ENCODE results near the gene PES1.
"Not testable (repeated sequence)": the region's sequence is repeated elsewhere in the genome, so short reads cannot be mapped to it uniquely, and the experiment has no call there.

Gene PES1

DNA sequence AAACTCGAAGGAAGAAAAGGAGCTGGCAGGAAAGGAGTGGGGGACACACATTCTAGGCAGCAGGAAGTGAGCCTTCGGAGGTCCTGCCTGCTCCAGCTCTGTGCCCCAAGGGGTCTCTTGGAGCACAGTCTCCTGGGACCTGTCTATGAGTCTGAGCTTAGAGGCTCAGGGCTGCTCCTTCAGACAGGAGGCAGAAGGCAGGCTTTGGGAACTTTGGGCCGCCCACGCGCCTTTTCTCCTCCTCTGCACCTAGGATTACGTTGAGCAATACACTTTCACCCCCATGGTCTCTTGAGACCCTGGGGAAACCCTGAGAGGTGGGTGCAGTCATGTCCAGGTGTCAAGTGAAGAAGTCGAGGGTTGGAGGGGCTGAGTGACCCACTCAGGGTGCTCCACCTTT, 16.2 kb upstream of the PES1 start:
- DNase-seq = no peak

- DNase-seq = no peak
Measured at GRCh38 chr22:30607300-30607930, 15.7 kb upstream of the PES1 start.

- peak; percentile 32 to 58 for DNase-seq
Measured at GRCh38 chr22:30606455-30607299, 15.0 kb upstream of the PES1 start, which contains the start of gene TCN2. TCN2 (plus strand) TSS chr22:30607174; CDS start chr22:30607332, 158 bp downstream.

- DNase-seq = peak; percentile 47
Measured at GRCh38 chr22:30605449-30606110, 13.9 kb upstream of the PES1 start.

DNA sequence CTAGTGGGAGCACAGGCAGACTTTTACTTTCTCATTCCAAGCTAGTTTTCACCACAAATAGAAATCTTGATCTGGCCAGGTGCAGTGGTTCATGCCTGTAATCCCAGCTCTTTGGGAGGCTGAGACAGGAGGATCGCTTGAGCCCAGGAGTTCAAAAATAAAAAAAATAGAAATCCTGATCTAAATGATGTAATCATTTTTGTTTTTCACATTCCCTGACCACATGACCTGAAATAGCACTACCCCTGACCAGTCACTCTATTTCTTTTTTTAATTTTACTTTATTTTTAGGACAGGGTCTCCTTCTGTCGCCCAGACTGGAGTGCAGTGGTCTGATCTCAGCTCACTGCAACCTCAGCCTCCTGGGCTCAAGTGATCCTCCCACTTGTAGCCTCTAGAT, 13.0 kb upstream of the PES1 start:
- no peak for DNase-seq

DNA sequence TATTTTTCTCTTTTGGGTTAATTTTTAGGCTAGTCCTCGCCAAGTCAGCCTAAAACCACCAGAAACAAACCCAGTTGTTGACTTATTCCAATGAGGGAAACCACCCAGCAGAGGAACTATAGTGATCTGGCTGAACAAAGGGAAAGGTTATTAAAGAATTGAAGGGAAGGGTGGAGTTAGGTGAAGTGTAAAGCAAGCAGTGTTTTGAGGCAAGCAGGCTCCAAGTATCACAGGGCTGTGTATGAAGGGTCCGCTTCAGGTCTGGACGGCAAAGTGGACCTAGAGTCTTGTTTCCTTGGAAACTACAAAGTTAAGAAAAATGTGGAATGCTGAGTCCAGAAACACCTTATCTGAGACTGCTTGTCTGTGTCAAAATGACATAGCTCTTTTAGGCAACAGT, 12.1 kb upstream of the PES1 start:
- no peak for DNase-seq

DNA sequence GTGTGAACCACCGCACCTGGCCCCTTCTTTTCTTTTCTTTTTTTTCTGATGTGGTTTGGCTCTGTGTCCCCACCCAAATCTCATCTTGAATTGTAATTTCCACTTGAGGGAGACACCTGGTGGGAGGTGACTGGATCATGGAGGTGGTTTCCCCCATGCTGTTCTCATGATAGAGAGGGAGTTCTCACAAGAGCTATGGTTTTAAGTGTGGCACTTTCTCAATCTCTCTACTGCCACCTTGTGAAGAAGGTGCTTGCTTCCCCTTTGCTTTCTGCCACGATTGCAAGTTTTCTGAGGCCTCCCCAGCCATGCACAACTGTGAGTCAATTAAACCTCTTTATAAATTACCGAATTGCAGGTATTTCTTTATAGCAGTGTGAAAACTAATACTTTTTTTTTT, 10.3 kb upstream of the PES1 start:
- peak in 1 of 2 donors; percentile 28 for DNase-seq

DNA sequence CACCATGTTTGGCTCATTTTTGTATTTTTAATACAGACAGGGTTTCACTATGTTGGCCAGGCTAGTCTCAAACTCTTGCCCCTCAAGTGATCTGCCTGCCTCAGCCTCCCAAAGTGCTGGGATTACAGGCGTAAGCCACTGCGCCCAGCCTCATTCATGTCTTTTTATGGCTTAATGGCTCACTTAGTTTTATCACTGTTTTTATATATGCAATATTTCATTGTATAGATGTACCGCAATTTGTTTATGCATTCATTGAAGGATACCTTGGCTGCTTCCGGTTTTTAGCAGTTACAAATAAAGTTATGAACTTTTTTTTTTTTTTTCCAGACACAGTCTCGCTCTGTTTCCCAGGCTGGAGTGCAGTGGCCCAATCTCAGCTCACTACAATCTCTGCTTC, 9.8 kb upstream of the PES1 start:
- no peak for DNase-seq

GRCh38 chr22:30600921-30601320, 9.2 kb upstream of the PES1 start:
- no peak for DNase-seq

- DNase-seq = no peak
Measured at GRCh38 chr22:30598986-30599385, 7.3 kb upstream of the PES1 start.

DNA sequence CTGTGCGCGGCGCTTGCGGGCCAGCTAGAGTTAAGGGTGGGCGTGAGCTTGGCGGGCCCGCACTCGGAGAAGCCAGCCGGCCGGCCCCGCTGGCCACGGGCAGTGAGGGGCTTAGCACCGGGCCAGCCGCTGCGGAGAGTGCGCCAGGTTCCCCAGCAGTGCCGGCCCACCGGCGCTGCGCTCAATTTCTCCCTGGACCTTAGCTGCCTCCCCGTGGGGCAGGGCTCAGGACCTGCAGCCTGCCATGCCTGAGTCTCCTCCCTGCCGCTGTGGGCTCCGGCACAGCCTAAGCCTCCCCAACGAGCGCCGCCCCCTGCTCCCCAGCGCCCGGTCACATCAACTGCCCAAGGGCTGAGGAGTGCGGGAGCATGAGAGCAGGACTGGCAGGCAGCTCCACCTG, 5.2 kb upstream of the PES1 start:
- no peak for DNase-seq

DNA sequence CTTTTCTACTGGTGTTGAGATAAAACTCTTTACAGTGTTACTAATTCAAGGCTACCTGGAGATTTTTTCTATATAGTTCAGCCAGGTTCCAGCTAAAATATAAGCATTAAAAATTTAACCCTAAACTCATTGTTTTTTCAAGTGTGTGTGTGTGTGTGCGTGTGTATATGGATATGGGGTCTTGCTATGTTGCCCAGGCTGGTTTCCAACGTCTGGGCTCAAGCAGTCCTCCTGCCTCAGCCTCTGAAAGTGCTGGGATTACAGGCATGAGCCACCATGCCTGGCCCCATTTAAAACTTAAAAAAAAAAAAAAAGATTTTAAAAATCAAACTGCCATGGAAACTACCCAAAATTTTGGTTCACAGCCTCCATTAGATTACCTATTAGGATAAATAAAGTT, 4.5 kb upstream of the PES1 start:
- DNase-seq = no peak

- not testable (repeated sequence) for DNase-seq
Measured at GRCh38 chr22:30592360-30592713, 627 bp upstream of the PES1 start.

- peak in 1 of 2 donors; percentile 9 for DNase-seq
Measured at GRCh38 chr22:30591191-30591587, 521 bp downstream of the PES1 start.

GRCh38 chr22:30586414-30586813, 5.3 kb downstream of the PES1 start:
- no peak for DNase-seq

DNA sequence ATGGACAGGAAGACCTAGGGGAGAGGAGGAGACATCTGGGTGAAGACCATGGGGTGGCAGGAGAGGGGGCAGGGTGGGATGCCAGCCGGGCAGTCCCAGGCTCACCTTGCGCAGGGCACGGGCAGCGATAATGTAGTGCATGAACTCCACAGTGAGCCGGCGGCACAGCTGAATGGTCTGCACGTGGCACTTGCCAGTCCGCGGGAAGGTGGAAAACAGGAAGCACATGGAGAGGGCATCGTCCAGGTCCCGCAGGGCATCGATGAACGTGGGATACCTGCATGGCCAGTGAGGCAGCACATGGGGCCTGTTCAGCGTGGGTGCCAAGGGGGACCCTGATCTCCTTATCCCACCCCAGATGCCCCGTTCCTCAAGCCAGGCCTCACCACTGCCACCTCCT, 7.3 kb downstream of the PES1 start:
- DNase-seq = no peak

DNA sequence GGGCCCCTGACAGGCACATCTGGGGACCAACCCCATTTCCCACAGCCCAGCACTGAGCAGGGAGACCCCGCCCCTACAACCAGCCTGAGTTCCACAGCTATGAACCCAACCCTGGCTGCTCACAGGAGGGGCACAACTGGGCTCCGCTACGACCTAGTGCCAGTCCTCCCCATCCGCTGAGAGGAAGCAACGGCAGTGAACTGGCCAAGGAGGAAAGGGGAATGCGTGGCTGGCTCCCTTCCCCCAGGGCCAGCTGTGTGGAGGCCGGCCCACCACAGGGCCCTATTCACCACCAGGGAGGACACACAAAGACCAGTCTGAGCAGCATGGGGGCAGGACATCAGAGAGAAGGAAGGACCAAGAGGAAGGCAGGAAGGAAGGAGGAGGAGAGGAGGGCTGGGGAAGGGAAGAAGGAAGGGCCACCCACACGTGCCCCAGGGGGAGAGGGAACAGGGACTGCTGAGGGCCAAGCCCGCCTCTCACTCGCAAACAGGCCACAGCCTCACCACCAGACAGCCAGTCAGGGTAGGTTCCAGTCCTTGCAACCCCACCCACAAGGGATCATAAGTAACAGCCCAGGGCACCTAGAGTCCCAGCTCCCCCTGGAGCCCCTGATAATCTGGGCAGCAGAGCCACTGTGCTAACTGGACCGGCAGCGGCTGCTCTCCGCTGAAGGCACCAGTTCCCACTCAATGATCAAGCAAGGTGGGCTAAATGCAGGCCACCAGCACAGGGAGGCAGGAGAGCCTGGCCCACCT, 8.7 kb downstream of the PES1 start:
- DNase-seq = no peak

DNA sequence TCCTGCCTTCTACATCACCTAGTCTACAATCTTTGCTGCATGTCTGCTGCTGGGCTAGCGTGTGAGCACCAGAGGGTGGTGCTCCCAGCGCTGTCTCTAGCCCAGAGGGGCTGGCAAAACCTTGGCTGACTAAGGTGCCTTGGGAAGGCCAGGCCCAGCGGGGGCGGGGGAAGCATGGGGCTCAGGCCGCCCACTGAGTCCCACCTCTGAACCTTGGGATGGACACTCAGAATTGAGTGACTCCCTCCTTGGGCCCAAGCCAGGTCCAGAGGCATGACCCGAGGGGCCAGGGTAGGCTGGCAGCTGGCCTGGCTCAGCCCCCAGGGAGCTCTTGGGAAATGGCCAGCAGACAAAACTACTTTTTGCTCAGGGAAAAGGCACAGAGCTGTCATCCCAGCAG, 9.7 kb downstream of the PES1 start:
- no peak for DNase-seq

DNA sequence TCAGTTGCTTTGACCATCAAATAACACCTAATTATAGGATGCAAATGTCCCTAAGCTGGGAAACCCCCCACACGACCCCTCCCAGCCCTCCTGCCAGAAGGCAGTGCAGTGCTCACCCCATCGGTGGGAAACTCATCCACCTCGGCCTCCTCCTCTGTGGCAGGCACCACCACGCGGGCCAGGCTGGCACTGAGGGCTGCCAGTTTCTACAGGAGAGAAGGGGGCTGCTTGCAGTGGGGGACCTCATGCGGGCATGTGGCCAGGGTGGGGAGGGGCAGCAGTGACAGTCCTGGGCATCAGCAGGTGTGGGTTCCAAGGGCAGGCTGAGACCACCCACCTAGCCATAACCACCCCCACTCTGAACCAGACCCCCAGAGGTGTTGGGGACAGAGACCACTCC, 10.8 kb downstream of the PES1 start:
- no peak for DNase-seq

DNA sequence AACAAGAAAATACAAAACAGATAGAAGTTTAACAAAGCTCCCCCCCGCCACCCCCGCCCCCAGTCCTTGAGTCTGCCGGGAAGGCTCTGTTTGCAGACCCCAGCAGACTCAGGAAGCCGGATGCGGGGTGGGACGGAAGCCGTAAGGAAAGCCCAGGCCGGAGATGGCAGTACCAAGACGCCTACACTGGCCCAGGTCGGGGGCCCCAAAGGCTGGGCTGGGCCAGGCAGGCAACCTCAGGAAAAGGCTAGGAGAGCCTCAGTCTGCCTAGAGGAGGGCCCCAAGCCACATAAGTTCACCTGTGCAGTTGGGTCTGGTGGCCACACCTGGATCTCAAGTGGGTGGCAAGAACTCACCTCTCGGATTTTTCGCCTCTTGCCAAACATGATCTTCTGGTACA, 13.2 kb downstream of the PES1 start:
- no peak for DNase-seq

GRCh38 chr22:30575859-30576258, 15.9 kb downstream of the PES1 start:
- DNase-seq = no peak

GRCh38 chr22:30574997-30575671, 16.6 kb downstream of the PES1 start:
- DNase-seq = no peak

Data from CD4-positive, alpha-beta T cell treated with Interleukin-1 beta for 1 hour (primary cell).